ENCODE results near the gene CREB5. TPM values are rescaled to one million over a fixed set of nuclear protein-coding genes. Genes with fewer than 3 reads are reported as not detected.

Gene CREB5
- total and polyA plus RNA-seq, 2 of the 8 experiments (the other 6 are each of a cell fraction or from before 2014, with no cell fraction given) = 2.4 to 2.7 TPM

DNA sequence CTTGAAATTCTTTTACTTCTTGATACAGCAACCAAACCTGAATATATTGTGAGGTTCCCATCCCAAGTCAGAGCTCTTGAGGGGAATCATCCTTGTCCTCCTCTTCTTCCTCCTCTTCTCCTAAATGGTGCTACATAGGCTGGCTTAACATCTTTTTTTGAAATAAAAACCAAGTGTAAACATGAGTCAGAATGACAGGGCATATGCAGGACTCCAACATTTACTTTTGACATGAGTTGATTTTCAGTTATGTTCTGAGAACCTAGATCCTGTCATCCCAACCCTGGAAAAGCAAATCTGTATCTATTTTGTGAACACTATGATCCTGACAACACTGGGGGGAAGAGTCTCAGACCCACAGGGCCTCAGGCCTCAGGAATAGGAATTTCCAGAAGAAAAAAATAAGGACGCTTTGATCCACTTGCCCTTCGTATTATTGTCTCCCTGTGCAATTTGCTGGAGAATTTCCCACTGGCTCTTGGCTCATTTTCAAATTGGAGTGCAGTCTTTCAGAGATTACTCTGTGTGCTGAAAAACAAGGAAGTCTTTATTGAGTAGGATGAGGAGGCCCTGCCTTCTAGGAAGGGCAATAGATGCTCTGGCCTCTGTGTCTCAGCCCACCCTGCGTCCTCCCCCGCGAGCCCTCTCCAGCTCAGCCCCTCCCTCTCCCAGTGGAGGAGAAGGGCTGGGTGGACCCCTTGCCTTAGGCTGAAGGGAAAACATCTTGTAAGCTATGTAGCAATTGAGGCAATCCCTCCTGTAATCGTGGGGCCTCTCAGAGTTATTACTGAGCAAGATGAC is 121.6 kb downstream of the CREB5 start:
- no peak overlapping the region for H3K23ac ChIP-seq (ENCODE audit: insufficient read length)
- no peaks in the 10 kb centered on the region for H4K20me1 ChIP-seq (replicated peaks in 1 of 2; ENCODE audit: control insufficient read depth in 1 of 2, insufficient read depth in 2 of 2, low read length in 2 of 2)
- WGBS, 2 experiments (ENCODE audit: extremely low coverage in 1 of 2, insufficient coverage in 1 of 2, insufficient read length in 1 of 2, insufficient replicate concordance in 2 of 2, low coverage in 1 of 2, low lambda C conversion rate in 2 of 2, missing lambda C conversion rate in 1 of 2) = 82% methylated on average over 6 of the region's 6 CpGs; no CpG with 5 or more reads in 1 of the 2 experiments
- no peak overlapping the region for H2BK20ac ChIP-seq (ENCODE audit: low read length)
- no peaks in the 10 kb centered on the region; a peak in 1 of 7 replicates for H3K27me3 ChIP-seq (replicated peaks in 1 of 4; ENCODE audit: control insufficient read depth in 3 of 4, extremely low read depth in 1 of 4, insufficient read depth in 3 of 4, low read length in 3 of 4)
- H3K4me1 ChIP-seq (replicated peaks in 1 of 4; ENCODE audit: control insufficient read depth in 3 of 4, insufficient read depth in 4 of 4, low read length in 3 of 4) = peaks cover 1 to 6% (median 5%) of the 10 kb centered on the region in 4 experiments; a peak in 5 of 7 replicates
- TF ChIP-seq JUN (IDR thresholded peaks at IDR 0.05; ENCODE audit: low read depth, low read length) = no peak
- no peak overlapping the region for H2BK15ac ChIP-seq (ENCODE audit: low read length)
- DNase-seq (ENCODE audit: low read depth in 1 of 2, low spot score in 2 of 2) (no peak), FAIRE-seq (no peak)
- no peak overlapping the region for H3K4ac ChIP-seq (replicated peaks; ENCODE audit: insufficient read length, low read depth, low read length)
- H3K36me3 ChIP-seq (ENCODE audit: control insufficient read depth in 2 of 4, insufficient read depth in 4 of 4, low read length in 3 of 4) = no peaks in the 10 kb centered on the region
- H2BK120ac ChIP-seq (replicated peaks; ENCODE audit: low read depth, low read length) = no peak overlapping the region
- no peaks in the 10 kb centered on the region for H3K9me3 ChIP-seq (ENCODE audit: insufficient read depth in 2 of 2, low read depth in 1 of 2, low read length in 1 of 2)
- CTCF ChIA-PET (ENCODE audit: partially characterized antibody) = no interaction called here
- no peak overlapping the region for H3K27ac ChIP-seq (ENCODE audit: low read depth, low read length)
- no peak overlapping the region for H3K18ac ChIP-seq (ENCODE audit: extremely low read depth, low read length)
- H3K79me2 ChIP-seq (ENCODE audit: control insufficient read depth in 1 of 2, insufficient read depth in 2 of 2, low read length in 2 of 2) = no peaks in the 10 kb centered on the region
- H2AFZ ChIP-seq (ENCODE audit: low read length) = no peak overlapping the region
- POLR2A ChIA-PET (ENCODE audit: partially characterized antibody) = no interaction called here
- no peak overlapping the region for H3K4me2 ChIP-seq (ENCODE audit: insufficient read depth in 1 of 2, low read depth in 2 of 2, low read length in 2 of 2)
- H4K91ac ChIP-seq (replicated peaks; ENCODE audit: insufficient read length, low read length) = no peak overlapping the region
- H3K79me1 ChIP-seq (ENCODE audit: low read depth, low read length) = no peaks in the 10 kb centered on the region
- no peak overlapping the region for H2BK5ac ChIP-seq (ENCODE audit: low read depth, low read length)
- H3K9ac ChIP-seq (replicated peaks in 1 of 4; ENCODE audit: extremely low read depth in 1 of 4, low read depth in 3 of 4, low read length in 3 of 4) = no peak overlapping the region
- no peaks in the 10 kb centered on the region for H3K23me2 ChIP-seq (ENCODE audit: low read depth, low read length)
- H4K8ac ChIP-seq (ENCODE audit: extremely low read depth, insufficient read depth, low read length) = no peak overlapping the region
- no peak overlapping the region for H3K56ac ChIP-seq (replicated peaks; ENCODE audit: insufficient read length, low read depth, low read length)
- no peak overlapping the region for H3K14ac ChIP-seq (ENCODE audit: insufficient read length)
- no peak overlapping the region for H2BK12ac ChIP-seq (ENCODE audit: low read depth, low read length)
- H3K4me3 ChIP-seq (ENCODE audit: extremely low read depth in 1 of 4, insufficient read depth in 2 of 4, low read depth in 3 of 4, low read length in 4 of 4) = no peak overlapping the region
- no peak overlapping the region for H4K5ac ChIP-seq (ENCODE audit: insufficient read length, low read depth, low read length)
- no peak overlapping the region for H2AK5ac ChIP-seq (ENCODE audit: low read depth, low read length)
